Ovary (tissue), 3 donors: Measurements from ENCODE around the gene URGCP.
"Not testable (repeated sequence)": the region's sequence is repeated elsewhere in the genome, so short reads cannot be mapped to it uniquely, and the experiment has no call there.

Experiments
- EP300 ChIP-seq: sonication (generic); formaldehyde crosslinking; IDR thresholded peaks from one replicate; pipeline ENCODE4 v1.6.1; 2017; ENCODE audit warnings: antibody characterized with exemption
- POLR2A ChIP-seq: fragments of 450-650 bp; IDR thresholded peaks from one replicate; pipeline ENCODE4 v1.6.1; 2017; ENCODE audit warnings: antibody characterized with exemption, mild to moderate bottlenecking, moderate library complexity
- TF ChIP-seq, protein P1 (sequence below), 3 donors: fragments of 450-650 bp in 2 of 3; fragments of 200-600 bp in 1 of 3; IDR thresholded peaks; one replicate each; pipeline versions ENCODE4 v1.5.1 to v1.8.0; 2016 to 2022; ENCODE audit warnings: antibody characterized with exemption in 3 of 3, mild to moderate bottlenecking in 1 of 3
- donor health status: DM: no; HTN: no; CAD: no.

- TF ChIP-seq, protein P1, sequence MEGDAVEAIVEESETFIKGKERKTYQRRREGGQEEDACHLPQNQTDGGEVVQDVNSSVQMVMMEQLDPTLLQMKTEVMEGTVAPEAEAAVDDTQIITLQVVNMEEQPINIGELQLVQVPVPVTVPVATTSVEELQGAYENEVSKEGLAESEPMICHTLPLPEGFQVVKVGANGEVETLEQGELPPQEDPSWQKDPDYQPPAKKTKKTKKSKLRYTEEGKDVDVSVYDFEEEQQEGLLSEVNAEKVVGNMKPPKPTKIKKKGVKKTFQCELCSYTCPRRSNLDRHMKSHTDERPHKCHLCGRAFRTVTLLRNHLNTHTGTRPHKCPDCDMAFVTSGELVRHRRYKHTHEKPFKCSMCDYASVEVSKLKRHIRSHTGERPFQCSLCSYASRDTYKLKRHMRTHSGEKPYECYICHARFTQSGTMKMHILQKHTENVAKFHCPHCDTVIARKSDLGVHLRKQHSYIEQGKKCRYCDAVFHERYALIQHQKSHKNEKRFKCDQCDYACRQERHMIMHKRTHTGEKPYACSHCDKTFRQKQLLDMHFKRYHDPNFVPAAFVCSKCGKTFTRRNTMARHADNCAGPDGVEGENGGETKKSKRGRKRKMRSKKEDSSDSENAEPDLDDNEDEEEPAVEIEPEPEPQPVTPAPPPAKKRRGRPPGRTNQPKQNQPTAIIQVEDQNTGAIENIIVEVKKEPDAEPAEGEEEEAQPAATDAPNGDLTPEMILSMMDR (IDR thresholded peaks at IDR 0.05) = not testable (repeated sequence)
- TF ChIP-seq POLR2A, EP300: not testable (repeated sequence)
These were observed 7.8 kb downstream of the URGCP start for GRCh38 chr7:43898571-43898970.
